NCI-H2081 (cell line): Measurements from ENCODE around the gene LAMC3.
A peak's percentile ranks its signal among the peaks of the same experiment; 100 is the strongest.

Source experiments
- DNase-seq, 2 experiments: peaks; one replicate each; lab custom pipeline; 2025; lab: John Stamatoyannopoulos, UW

Gene LAMC3

GRCh38 chr9:131045300-131046092 is 36.5 kb downstream of the LAMC3 start:
- DNase-seq, result no peak

GRCh38 chr9:131046093-131046380 is 37.1 kb downstream of the LAMC3 start:
- DNase-seq, result no peak

- DNase-seq, result peak; percentile 41 to 63
Observed at GRCh38 chr9:131046581-131047202, 37.7 kb downstream of the LAMC3 start.

- no peak for DNase-seq
Observed at GRCh38 chr9:131048332-131048731, 39.4 kb downstream of the LAMC3 start.

- no peak for DNase-seq
Observed at GRCh38 chr9:131048820-131049219, 39.8 kb downstream of the LAMC3 start.

- no peak for DNase-seq
Observed at GRCh38 chr9:131049829-131050715, 41.1 kb downstream of the LAMC3 start.

- DNase-seq, result no peak
Observed at GRCh38 chr9:131050831-131051230, 41.9 kb downstream of the LAMC3 start.

GRCh38 chr9:131051592-131052517 is 42.9 kb downstream of the LAMC3 start:
- DNase-seq, result no peak

GRCh38 chr9:131053896-131054295 is 44.9 kb downstream of the LAMC3 start:
- no peak for DNase-seq

- DNase-seq, result no peak
Observed at GRCh38 chr9:131056781-131057506, 48.0 kb downstream of the LAMC3 start.

GRCh38 chr9:131060900-131061630 is 52.1 kb downstream of the LAMC3 start:
- no peak for DNase-seq

- no peak for DNase-seq
Observed at GRCh38 chr9:131062969-131063368, 54.0 kb downstream of the LAMC3 start.

GRCh38 chr9:131065599-131065998 is 56.6 kb downstream of the LAMC3 start:
- DNase-seq, result no peak

- no peak for DNase-seq
Observed at GRCh38 chr9:131067625-131068024, 58.7 kb downstream of the LAMC3 start.

- no peak for DNase-seq
Observed at GRCh38 chr9:131068076-131068816, 59.3 kb downstream of the LAMC3 start.

GRCh38 chr9:131069699-131070098 is 60.7 kb downstream of the LAMC3 start:
- DNase-seq, result no peak

- no peak for DNase-seq
Observed at GRCh38 chr9:131072107-131072870, 63.3 kb downstream of the LAMC3 start.

GRCh38 chr9:131072871-131073237 is 63.9 kb downstream of the LAMC3 start:
- DNase-seq, result no peak
